SIG-M5 treated with dmso at 0.1 percent for 504 hours (cell line): Measurements from ENCODE around the gene XXYLT1.
"Not testable (repeated sequence)": the region's sequence is repeated elsewhere in the genome, so short reads cannot be mapped to it uniquely, and the experiment has no call there.

ENCODE experiments used
- DNase-seq: peaks from one replicate; lab custom pipeline; 2025; ENCODE audit not compliant: unreplicated experiment; lab: John Stamatoyannopoulos, UW

The XXYLT1 gene

GRCh38 chr3:195187609-195188425, 83.1 kb downstream of the XXYLT1 start:
- no peak for DNase-seq

- not testable (repeated sequence) for DNase-seq
Measured at GRCh38 chr3:195186710-195187047, 84.3 kb downstream of the XXYLT1 start.

- no peak for DNase-seq
Measured at GRCh38 chr3:195186041-195186709, 84.8 kb downstream of the XXYLT1 start.

GRCh38 chr3:195185583-195185982, 85.4 kb downstream of the XXYLT1 start:
- DNase-seq, result peak; percentile 37

GRCh38 chr3:195184716-195185421, 86.1 kb downstream of the XXYLT1 start:
- no peak for DNase-seq

- DNase-seq, result no peak
Measured at GRCh38 chr3:195183071-195183776, 87.7 kb downstream of the XXYLT1 start.

- DNase-seq, result no peak
Measured at GRCh38 chr3:195182470-195182795, 88.5 kb downstream of the XXYLT1 start.

- DNase-seq, result no peak
Measured at GRCh38 chr3:195181741-195182469, 89.1 kb downstream of the XXYLT1 start.

GRCh38 chr3:195181113-195181498, 89.9 kb downstream of the XXYLT1 start:
- DNase-seq, result no peak

- DNase-seq, result no peak
Measured at GRCh38 chr3:195180490-195181112, 90.4 kb downstream of the XXYLT1 start.

GRCh38 chr3:195179776-195180489, 91.0 kb downstream of the XXYLT1 start:
- DNase-seq, result no peak

- DNase-seq, result no peak
Measured at GRCh38 chr3:195178124-195178910, 92.6 kb downstream of the XXYLT1 start.

- DNase-seq, result no peak
Measured at GRCh38 chr3:195177422-195178123, 93.4 kb downstream of the XXYLT1 start.

GRCh38 chr3:195176776-195177175, 94.2 kb downstream of the XXYLT1 start:
- no peak for DNase-seq

- DNase-seq, result no peak
Measured at GRCh38 chr3:195175476-195176337, 95.3 kb downstream of the XXYLT1 start.

GRCh38 chr3:195175076-195175475, 95.9 kb downstream of the XXYLT1 start:
- DNase-seq, result no peak

- no peak for DNase-seq
Measured at GRCh38 chr3:195173657-195174056, 97.3 kb downstream of the XXYLT1 start.
